ENCODE measurements around the gene NCAM2.

GRCh38 chr21:21385404-21385803 is 387.2 kb downstream of the NCAM2 start:
- no peak for TF ChIP-seq CTCF (IDR thresholded peaks at IDR 0.05; ENCODE audit: low read length)
- no peak for TF ChIP-seq EZH2 (IDR thresholded peaks at IDR 0.05; ENCODE audit: borderline replicate concordance, low read length)

Data from OCI-LY1 (cell line).